ENCODE data around the gene ZNF785.
"Not testable (repeated sequence)": the region's sequence is repeated elsewhere in the genome, so short reads cannot be mapped to it uniquely, and the experiment has no call there.

ZNF785 gene

DNA sequence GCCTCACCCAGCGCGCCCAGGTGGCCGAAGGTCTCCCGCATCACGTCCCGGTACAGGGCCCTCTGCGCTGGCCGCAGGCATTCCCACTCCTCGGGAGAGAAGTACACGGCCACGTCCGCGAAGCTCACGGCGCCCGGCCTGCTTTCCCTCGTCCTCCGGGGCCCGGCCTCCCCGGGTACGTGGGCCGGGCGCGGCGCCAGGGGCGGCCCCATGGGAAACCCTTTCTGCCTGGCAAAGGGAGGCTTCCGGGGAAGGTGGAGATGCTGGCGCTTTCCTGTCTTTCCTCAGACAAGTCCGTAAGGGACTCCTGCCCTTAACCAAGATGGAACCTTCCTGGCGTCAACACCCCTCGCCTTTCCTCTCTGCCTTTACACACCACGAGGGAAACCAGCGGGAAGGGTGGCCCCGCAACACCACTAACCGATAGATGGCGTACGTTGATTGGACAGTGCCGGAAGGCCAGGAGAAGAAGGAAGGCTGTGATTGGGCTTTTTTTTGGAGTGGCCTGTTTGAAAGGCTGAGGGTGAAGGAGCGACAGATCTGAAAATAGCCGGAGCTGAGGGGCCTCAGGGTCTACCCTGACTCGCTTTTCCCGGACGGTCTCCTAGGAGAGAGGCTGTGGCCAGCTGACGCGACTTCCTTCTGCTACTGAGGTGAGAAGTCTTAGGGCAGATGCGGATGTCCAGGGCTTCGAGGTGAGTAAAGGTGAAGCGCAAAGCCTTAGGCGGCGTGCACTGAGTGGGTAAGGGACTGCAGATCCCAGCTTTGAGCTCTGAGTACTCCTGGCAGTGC, at the start of gene ZNF785:
Gene ZNF785 (minus strand): TSS at position 298 of the 792 bp plus-strand sequence. CDS start 86 bp downstream, at position 212.
- peak; percentile 85 for DNase-seq

DNA sequence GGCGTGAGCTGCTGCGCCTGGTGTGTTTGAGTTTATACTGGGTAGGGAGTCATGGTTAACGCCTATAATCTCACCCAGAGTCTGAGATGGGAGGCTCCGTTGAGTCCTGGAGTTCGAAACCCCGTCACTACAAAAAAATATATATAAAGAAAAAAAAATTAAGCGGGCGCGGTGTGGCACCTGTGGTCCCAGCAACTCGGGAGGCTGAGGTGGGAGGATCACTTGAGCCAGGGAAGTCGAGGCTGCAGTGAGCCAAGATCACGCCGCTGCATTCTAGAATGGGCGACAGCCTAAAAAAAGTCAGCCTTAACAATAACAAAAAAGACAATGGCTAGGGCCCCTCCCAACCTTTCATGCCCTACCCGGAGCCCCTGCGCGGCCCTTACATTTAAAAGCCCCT, 48.0 kb upstream of the ZNF785 start:
- no peak for DNase-seq

DNA sequence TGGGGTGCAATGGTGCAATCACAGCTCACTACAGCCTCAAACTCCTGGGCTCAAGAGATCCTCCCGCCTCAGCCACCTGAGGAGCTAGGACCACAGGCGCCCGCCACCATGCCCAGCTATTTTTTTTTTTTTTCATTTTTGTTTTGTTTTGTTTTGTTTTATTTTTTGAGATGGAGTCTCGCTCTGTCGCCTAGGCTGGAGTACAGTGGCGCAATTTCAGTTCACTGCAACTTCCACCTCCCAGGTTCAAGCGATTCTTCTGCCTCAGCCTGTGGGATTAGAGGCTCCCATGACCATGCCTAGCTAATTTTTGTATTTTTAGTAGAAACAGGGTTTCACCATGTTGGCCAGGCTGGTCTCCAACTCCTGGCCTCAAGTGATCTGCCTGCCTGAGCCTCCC, 47.0 kb upstream of the ZNF785 start:
- not testable (repeated sequence) for DNase-seq

DNA sequence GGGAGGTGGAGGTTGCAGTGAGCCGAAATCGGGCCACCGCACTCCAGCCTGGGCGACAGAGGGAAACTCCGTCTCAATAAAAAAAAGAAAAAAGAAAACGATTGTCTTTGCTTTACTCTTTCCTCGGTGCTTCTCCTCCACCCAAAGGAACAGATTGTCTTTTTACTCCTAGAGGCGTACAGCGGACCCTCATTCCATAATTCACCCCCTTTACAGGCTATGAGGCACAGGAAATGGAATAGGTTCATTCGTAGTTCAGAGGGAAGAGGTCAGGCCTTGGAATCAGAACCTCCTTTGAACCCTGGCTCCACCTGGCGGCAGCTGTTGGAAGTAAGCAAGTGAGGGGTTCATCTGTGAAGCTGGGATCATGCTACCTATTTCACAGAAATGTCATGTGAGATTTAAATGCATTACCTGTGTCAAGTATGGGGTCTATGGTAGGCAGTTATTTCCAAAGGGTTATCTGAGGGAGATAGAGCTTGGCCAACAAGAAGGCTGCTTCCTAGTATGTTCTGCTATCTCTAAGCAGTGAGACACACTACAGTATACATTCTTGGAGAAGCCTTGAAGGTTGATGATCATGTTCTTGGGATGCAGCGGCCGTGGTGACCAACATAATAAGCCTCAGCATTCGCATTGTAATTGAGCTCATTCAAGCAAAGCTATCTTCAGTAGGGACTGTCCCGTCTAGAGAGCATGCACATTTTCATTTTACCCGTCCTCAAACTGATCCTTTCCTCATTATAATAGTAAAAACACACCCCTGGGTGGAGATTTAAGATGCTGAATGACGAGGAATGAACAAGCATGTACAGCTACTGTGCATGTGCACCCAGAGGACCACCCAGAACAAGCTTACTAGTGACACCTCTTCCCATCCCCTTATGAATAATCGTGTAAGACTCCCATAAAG, 43.4 kb upstream of the ZNF785 start:
- peak; percentile 80 for DNase-seq

DNA sequence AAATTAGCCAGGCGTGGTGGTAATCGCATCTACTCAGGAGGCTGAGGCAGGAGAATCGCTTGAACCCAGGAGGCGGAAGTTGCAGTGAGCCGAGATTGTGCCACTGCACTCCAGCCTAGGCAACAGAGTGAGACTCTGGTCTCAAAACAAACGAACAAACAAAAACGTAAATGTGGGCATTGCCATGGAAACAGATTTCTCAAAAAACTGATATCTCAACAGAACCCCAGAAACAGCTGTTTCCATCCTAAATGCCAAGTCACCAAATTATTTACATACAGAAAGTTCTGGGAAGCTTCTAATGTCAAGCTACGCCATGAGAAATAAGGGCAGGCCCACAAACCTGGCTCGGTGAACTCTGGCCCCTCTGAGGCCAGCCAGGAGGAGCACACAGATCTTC, 40.7 kb upstream of the ZNF785 start:
- DNase-seq: no peak

DNA sequence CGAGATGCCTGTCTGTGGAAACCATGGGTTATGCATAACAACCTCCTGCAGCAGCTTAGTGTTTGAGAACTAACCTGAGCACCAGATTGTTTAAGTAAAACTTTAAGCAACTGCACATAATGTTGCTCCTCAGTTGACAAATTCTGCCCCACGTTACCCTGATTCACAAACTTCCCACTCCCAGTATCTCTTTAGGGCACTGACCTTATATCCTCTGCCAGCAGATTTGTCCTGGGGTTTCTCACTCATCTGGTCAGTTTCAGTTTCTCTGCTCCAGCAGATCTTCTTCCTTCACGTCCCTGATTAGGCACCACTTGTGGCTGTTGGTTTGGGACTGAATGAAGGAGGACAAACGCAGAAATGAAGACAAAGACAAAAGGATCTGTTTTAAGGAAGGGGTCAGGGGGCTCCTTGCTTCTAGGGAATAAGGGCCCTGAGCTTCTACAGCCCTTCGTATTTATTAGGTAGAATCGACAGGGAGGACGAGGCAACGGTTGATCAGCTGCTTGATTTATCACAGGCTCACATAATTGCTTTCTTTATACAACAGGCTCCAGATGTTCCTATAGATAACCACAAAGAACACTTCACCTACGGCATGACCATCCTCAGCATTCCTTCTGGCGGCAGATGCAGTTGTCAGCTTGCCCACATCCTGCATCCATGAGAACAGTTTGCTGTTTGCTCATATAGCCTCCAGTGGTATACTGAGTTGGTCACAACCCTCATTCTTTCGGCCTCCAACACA, 38.2 kb upstream of the ZNF785 start:
- DNase-seq: no peak

DNA sequence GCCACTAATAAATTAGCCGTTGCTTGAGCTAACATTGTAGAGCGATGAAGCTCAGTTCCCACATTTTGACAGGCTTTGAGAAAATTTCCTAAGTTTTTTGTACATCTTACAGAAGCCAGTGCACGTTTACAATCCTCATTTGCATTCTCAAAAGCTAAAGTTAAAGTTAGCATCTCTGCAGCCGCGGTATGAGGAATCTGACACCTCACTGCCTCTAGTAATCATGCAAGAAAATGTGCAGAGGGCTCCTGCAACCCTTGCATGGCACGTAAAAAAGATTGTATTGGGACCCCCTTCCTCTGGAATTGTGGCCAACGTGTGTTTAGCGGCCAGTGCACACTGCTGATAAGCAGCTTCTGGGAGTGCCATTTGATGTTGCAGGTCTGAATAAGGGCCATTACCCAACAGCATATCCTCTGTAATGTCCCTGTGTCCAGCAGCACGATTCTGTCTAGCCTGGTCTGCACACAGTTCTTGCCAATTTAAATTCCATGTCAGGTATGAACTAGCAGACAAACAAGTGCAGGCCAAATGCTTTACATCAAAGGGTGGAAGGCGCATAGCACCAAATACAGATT, 37.0 kb upstream of the ZNF785 start:
- no peak for DNase-seq

DNA sequence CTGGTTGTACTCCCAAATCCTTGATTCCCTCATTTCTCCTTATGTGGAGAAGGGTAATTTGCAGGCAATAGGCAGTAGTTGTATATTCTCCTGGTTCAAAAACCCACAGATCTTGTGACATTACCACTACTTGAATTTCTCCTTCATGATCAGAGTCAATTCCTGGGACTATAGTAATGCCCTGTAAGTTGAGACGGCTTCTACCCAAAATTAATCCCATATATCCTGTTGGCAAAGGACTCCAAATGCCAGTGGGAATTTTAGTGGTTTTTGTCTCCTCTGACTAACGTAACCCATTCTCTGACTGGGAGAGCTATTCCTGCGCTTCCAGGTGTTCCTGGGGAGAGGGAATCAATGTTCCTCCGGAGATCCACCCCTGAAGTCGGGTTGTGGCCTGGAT, 36.3 kb upstream of the ZNF785 start:
- no peak for DNase-seq

DNA sequence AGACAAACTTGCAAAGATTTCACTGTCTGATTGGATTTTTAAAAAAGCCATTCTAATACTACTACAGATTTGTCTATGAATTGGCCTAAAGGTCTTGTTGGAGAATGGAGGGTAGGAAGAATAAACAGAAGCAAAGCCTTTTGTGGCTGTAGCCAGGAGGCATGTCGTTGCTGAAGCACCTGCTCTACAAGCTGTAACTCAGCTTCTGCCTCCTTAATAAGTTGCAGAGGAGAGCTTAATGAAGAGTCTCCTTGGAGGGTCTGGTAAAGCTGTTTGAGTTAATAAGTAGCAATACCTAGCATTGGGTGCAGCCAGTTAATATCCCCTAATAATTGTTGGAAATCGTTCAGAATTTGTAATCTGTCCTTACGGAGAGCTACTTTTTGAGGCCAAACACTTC, 34.7 kb upstream of the ZNF785 start:
- DNase-seq: no peak

DNA sequence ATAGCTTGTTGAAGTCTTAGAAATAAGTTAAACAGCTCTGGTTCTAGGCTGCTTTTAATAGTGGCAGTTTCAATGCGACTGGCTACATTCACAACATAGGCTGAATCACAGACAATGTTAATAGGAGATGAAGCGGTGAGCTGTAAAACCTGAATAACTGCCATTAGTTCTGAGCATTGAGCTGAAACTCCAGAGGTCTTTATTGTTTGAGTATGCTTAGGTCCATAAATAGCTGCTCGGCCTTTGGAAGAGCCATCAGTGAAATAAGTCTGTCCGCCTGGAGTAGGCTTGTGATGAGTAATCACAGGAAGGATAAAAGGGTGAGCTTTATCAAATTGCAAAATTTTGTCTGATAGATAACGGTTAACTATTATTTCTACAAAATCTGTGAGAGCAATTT, 34.1 kb upstream of the ZNF785 start:
- no peak for DNase-seq

DNA sequence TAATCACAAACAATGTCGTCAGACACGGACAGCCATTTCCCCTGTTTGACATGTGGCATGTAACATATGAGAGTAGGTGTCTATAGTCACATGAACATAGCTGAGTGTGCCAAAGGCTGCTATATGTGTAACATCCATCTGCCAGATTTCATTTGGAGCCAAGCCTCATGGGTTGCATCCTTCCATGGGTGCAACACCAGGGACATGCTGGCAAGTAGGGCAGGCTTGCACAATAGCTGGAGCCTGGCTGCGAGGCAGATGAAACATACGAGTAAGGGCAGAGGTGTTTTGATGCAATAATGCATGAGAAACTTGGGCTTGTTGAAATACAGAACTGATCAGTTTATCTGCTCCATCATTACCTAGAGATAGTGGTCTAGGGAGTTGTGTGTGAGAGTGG, 33.7 kb upstream of the ZNF785 start:
- DNase-seq: no peak

DNA sequence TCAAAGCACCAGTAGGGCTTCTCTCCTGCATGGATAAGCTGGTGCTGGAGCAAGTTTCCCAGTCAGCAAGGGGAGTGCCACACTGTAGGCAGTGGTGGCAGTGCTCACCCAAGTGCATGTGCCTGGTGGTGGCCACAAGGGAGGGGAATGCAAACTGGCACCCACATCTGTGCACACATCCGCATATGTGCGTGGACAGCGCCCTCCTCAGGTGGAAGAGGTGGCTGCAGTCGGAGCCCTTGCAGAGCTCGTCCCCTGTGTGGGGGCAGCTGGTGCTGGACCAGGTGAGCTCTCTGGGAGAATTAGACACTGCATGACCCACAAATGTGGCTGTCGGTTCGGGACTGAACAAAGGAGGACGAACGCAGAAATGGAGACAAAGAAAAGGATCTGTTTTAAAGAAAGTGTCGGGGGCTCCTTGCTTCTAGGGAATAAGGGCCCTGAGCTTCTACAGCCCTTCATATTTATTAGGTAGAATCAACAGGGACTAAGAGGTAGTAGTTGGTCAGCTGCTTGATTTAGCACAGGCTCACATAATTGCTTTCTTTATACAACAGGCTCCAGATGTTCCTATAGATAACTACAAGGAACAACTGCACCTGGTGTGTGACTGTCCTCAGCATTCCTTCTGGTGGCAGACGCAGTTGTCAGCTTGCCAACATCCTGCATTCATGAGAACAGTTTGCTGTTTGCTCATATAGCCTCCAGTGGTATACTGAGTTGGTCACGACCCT, 30.0 kb upstream of the ZNF785 start:
- DNase-seq: peak; percentile 34

DNA sequence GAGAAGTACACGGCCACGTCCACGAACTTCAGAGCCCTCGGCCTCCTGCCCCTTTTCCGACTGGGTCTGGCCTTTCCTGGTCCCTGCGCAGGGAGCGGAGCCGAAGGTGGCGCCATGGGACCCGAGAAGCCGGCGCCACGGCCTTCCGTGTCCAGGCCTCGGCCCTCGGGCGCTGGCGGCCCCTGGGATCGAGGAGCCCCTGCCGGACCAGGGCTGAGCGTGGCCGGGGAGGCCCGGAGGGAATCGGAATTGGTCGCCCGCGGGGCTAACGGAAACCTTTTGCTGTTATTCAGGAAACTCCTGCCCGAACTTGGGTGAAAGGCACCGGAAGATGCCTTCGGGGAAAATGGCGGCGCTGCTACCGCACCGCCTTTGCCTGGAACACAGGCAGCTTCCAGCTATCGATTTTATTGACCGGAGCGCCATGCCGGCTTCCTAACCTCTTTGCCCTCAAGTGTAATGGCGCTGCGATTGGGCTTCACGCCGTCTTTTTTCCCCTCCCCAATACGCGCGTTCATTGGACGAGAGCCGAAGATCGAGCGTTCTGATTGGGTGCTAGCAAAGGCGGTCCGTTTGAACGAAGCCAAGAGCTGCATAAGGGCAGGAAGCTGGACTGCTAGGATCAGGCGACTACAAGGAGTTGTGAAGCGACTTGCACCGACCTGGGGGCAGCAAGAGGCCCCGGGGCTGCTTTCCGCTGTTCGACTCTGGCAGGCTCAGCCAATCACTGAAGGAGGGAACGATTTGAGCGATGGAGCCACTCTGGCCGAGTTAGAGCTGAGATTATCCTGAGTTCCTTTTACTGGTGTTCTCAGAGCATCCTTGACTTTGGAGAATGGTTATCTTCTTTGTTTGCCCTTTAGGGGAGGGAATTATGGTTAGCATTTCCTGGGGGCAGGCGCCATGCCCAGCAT, 24.7 kb upstream of the ZNF785 start, which contains the start of gene ZNF689:
Gene ZNF689 (minus strand): TSS at position 464 of the 914 bp plus-strand sequence. CDS start 348 bp downstream, at position 116.
- peak; percentile 93 for DNase-seq

DNA sequence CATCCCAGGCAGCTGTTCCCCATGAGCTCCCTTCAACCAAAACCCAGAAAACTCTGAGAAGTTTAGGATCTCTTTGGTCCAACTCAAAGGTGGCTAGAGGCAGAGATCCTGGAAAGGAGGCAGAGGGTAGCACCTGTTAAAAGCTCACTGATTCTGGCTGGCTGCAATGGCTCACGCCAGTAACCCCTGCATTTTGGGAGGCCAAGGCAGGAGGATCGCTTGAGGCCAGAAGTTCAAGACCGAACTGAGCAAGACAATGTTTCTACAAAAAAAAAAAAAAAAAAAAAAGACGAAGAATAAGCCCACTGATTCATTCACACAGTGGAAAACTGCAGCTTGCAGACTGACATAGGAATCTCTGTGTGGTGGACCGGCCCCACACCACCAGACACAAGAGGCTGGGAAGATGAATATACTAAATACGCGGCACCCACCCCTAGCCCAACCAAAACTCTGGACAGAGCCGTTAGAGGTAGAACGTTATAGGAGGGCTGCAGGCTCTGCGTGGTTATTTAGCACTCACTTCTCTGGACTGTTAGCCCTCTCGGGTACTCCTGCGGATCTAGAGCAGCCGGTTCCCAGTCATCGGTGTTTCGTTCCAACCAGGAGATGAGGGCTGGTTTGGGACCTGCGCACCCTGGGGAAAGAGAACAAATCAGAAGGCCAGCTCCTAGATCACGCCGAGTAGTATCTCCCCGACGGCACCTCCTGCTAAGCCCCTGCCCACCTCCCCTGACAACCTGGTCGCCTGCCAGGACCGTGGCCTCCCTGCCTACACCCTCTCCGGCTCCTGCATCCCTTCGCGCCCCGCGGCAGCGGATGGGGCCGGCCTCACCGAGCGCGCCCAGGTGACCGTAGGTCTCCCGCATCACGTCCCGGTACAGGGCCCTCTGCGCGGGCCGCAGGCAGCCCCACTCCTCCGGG, 23.8 kb upstream of the ZNF785 start:
- peak; percentile 28 for DNase-seq

DNA sequence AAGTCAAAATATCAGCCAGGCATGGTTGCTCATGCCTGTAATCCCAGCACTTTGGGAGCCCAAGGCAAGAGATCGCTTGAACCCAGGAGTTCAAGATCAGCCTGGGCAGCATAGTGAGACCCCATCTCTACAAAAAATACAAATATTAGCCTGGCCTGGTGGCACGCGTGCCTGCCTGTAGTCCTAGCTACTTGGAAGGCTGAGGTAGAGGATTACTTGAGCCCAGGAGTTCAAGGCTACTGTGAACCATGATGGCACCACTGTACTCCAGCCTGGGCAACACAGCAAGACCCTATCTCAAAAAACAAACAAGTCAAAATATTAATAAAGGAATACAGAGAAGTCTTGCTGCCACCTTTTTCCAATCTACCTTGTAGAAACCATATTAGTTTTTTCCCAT, 20.5 kb upstream of the ZNF785 start:
- DNase-seq: no peak

DNA sequence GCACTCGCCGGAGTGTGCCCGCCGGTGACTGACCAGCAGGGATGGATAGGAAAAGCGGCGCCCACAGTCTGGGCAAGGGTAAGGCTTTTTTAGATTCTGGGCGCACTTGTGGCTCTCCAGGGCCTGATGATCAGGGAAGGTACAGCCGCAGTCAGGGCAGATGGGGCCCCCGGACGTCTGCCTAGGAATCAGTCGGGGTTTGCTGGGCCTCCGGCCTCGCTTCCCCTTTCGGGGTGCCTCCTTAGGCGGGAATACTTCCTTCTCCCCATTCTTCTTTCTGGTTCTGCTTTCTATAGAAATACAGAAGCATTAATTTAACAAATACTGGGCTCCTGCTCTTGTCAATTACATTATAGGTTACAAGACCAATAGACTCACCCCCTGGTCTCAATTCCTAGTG, 19.7 kb upstream of the ZNF785 start:
- no peak for DNase-seq

DNA sequence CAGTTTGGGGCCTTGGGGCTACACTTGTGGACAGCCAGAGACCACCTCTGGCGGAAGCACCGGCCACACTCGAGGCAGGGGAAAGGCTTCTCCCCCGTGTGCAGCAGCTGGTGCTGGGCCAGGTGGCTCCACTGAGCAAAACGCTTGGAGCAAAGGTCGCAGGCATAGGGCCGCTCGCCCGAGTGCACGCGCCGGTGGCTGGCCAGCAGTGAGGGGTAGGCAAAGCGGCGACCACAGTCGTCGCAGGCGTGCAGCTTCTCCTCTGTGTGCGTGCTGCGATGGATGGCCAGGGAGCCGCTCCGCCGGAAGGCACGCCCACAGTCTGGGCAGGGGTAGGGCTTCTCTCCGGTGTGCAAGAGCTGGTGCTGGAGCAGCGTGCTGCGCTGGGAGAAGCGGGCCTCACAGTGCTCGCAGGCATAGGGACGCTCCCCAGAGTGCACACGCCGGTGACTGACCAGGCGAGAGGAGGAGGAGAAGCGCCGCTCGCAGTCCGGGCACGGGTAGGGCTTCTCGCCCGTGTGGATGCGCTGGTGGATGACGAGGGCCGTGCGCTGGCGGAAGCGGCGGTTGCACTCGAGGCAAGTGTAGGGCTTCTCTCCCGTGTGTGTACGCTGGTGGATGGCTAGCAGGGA, 18.9 kb upstream of the ZNF785 start:
- no peak for DNase-seq

DNA sequence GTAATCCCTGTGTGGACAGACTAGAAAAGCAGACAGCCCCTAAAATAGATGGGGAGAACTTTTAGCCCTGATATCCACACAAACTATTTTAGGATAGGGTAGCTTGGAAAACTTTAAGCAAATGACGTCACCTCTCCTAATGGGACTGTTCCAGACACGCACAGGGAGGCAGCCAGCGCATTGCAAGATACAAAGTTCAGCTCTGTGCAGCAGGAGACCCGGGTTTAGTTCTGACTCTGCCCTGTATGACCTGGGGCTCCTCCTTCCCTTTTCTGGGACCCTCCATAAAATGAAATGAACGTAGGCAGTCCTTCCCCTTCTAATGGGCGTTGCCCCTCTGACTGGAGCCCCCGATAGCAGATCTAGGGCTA, 18.4 kb upstream of the ZNF785 start:
- DNase-seq: no peak

DNA sequence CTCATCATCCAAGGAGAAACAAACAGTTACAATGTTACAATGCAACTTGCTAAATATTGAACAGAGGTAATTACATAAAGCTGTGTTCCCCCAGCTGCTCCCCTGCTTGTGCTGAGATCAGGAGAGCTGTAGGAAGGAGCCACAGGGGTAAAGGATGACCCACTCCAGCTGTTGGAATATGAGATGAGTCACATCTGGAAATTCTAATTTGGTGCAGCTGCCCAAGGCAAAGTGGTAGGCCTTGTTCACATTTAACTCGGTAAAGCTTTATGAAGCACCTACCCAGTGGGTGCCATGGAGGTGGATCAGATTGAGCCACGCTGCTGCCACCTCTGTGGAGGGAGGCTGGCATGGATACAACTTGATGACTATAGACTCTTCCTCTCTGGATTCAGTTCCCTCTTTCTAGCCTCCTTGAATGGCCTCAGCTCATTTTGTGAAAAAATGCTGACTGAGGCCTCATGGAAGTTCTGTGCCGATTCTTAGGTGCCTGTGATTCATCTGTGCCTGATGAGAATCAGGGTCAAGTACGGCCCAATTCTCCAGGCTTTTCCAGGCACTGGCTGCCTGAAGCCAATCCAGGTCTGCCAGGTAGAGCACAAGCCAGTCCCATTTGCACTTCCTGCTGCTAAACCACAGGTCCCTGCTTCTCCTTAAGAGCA, 17.2 kb upstream of the ZNF785 start:
- DNase-seq: no peak
